Kidney capillary endothelial cell (primary cell): ENCODE results near the gene SH2D3A.
A peak's percentile ranks its signal among the peaks of the same experiment; 100 is the strongest.

Experiments used
- DNase-seq: peaks from one replicate; pipeline ENCODE4 v3.0.0-alpha.2; 2018; ENCODE audit warnings: low spot score

SH2D3A gene

GRCh38 chr19:6737873-6738786, 29.1 kb downstream of the SH2D3A start:
- peak; percentile 70 for DNase-seq

- DNase-seq = peak; percentile 100
Observed at GRCh38 chr19:6737284-6737872, 29.9 kb downstream of the SH2D3A start, which contains the start of gene GPR108. Gene GPR108 (minus strand): TSS chr19:6737580. CDS start chr19:6737576, 4 bp downstream.

GRCh38 chr19:6736917-6737283, 30.3 kb downstream of the SH2D3A start:
- DNase-seq = no peak

GRCh38 chr19:6736169-6736916, 30.9 kb downstream of the SH2D3A start:
- peak; percentile 80 for DNase-seq

GRCh38 chr19:6735181-6735911, 31.9 kb downstream of the SH2D3A start:
- DNase-seq = peak; percentile 42

- DNase-seq = peak; percentile 84
Observed at GRCh38 chr19:6734096-6734696, 33.0 kb downstream of the SH2D3A start.

GRCh38 chr19:6733338-6734095, 33.7 kb downstream of the SH2D3A start:
- DNase-seq = no peak

GRCh38 chr19:6732803-6733337, 34.4 kb downstream of the SH2D3A start:
- no peak for DNase-seq

- DNase-seq = no peak
Observed at GRCh38 chr19:6731822-6732221, 35.4 kb downstream of the SH2D3A start.

- no peak for DNase-seq
Observed at GRCh38 chr19:6730941-6731670, 36.1 kb downstream of the SH2D3A start.

- no peak for DNase-seq
Observed at GRCh38 chr19:6730153-6730804, 37.0 kb downstream of the SH2D3A start.

GRCh38 chr19:6729573-6730152, 37.6 kb downstream of the SH2D3A start:
- no peak for DNase-seq

- DNase-seq = peak; percentile 27
Observed at GRCh38 chr19:6728346-6728745, 38.9 kb downstream of the SH2D3A start.

GRCh38 chr19:6725513-6726231, 41.6 kb downstream of the SH2D3A start:
- DNase-seq = no peak

GRCh38 chr19:6724631-6725492, 42.4 kb downstream of the SH2D3A start:
- DNase-seq = no peak

GRCh38 chr19:6723738-6724137, 43.5 kb downstream of the SH2D3A start:
- no peak for DNase-seq

- DNase-seq = no peak
Observed at GRCh38 chr19:6723108-6723618, 44.1 kb downstream of the SH2D3A start.
